NK-92 (cell line): Measurements from ENCODE around the gene MANSC1.
"Not testable (repeated sequence)": the region's sequence is repeated elsewhere in the genome, so short reads cannot be mapped to it uniquely, and the experiment has no call there.

Experiments
- DNase-seq: peaks from one replicate; lab custom pipeline; 2025; ENCODE audit not compliant: unreplicated experiment; lab: John Stamatoyannopoulos, UW

The MANSC1 gene

DNA sequence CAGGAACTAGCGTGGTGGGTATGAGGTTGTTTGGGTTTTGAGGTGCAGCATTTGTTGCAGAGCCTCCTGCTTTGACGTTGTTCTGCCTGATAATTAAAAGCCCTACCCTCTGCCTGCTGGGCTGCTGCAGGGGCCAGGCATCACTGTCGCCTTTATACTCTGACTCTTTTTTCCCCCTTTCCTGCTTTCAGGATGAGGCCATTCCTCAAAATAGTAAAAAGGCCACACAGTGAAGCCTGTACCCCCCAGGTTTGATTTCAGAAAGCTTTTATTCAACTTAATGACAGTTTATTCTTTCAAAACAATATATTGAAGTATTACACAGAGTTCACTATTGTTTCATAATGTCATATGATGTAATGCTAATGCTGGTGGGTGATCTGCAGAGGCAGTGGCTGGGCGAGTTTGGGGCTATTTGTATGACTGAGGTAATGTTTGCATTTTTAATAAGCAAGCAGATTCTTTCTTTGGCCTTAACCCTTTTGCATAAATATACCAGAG lies 15.9 kb upstream of the MANSC1 start:
- no peak for DNase-seq

DNA sequence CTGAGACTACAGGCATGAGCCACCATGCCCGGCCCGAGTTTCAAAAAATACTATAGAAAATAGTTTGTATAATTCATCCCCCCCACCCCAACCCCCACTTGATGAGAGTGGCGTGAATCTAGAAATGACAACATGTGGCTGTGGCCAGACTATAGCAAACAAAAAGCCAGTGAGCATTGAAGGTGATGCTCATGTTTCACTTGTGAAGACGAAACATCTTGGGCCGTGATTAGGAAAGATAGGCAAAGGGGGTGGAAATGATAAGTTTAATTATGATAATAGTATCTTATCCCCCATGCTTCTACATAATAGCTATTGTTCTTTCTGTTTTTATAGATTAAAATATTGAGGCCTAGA lies 15.4 kb upstream of the MANSC1 start:
- no peak for DNase-seq

DNA sequence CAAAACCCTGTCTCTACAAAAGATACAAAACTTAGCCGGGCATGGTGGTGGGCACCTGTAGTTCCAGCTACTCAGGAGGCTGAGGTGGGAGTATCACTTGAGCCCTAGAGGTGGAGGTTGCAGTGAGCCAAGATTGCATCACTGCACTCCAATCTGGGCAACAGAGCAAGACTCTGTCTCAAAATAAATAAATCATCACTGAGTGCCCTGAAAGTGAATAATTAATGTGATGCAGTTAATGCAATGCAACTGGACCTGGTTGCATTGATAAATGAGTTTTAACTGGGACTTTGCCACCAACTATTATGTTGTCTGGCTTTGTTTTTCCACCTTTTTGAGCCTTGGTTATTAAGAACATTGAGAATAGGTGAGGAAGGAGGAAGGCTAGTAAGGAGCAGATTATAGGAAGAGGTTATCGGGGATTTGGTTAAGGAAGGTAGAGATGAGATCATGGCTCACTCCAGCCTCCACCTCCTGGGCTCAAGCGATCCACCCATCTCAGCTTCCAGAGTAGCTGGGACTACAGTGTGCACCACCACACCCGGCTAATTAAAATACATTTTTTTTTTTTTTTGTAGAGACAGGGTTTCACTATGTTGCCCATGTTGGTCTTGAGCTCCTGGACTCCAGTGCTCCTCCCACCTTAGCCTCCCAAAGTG lies 14.9 kb upstream of the MANSC1 start:
- no peak for DNase-seq

DNA sequence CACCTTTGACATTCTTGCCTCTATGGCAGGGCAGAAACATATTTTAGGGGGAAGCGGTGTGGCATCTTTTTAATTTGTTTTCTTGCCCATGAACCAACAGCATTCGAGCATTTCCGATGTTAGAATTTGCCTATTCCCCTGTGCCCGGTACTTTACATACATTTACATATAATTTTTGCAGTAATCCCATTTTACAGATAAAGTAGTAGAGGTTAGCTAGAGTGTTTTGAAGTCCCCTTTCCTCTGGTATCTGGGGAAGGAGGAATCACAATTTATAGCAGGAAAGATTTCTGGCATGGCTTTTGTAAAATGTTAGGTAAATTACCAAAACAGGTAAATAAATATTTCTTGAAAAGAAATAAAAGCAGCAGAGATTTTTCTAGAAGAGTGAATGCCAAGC lies 8.5 kb upstream of the MANSC1 start:
- no peak for DNase-seq

DNA sequence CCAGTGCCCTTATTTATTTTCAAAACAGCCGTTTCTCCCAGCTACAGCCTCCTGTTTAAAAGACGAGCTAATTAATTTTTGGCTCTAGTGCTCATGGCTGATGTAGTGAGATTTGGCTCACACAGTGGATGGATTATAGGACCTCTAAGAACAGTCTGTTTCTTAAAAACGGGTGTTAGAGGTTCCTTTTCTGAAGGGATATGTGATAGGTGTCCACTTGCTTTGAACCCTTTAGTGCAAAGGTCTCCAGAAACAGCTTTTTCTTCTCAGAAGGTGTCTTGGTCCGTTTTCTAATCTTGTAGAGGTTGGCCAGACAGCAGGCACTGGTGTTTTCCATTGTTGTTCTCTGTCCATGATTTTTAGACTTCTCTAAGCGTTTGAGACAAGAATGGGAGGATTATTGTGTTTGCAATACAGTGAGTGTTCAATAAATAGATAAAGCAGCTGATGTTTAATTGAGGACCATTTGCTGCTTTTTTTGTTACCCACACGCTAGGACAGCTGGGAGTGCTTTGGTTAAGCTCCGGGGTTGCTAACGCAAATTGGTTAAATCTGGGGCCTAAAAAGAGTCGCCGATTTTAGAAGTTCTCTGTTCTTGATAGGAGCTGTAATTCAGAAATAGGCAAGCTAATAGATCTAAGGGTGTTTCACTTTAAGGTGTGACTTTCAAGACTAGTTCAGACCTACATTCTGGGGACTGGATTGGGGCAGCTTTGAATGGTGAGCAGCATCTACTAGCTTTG lies 7.8 kb upstream of the MANSC1 start:
- no peak for DNase-seq

DNA sequence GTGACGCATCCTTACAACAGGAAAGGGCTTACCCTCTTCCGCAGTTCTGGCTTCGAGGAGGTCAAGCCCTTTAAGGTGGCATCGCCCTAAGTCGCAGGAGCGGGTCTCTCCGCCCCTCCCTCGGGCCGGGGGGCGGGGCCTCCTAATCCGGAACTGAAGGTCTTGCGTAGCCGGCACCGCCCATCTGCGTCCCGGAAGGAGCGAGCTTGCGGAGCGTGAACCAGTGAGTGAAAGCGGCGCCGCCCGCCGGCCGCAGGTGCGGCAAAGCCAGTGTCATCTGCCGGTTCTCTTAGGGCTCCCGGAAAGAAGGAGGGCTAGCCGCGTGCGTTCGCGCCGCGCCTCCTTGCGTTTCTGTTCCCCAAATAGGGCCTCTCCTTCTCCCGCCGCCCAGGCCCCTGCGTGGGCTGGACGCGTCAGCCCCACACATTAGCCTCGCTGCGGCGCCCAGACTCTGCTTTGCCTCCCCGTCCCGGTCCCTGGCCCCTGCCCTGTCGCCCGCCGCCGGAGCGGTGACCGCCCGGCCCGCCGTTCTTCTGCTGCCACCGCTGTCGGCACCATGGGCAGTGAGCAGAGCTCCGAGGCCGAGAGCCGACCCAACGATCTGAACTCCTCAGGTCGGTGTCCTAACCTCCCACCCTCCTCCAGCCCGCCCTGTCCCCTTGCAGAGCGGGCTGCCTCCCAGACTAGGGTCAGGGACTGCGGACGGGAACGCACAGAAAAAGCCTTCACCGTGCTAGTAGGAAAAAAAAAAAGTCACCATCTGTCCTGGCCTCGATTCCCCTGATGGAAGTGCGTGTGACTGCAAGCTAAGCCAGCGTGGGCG lies 7.1 kb upstream of the MANSC1 start, which contains the start of gene BORCS5:
TSS of gene BORCS5 (plus strand) at position 183 of the 823 bp plus-strand sequence. CDS start at position 557, 374 bp downstream.
- peak; percentile 81 for DNase-seq

DNA sequence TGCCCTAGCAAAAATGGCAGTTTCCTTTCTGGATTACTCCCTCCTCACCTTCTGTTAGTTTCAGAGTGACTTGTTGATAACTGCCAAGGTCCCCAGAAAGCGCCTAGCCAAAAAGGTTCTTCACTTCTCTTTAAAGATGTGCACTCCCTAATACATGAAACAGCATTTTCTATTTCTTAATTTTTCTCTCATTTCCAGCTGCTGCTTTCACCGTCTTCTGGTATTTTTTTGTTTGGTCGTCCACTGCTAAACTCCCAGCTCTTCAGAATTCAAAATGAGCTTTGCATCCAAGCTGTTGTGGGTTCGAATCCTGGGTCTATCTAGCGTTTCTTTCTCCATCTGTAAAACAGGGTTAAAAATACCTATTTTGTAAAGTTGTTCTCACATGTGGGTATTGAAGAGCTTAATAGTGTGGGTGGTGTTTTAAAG lies 6.4 kb upstream of the MANSC1 start:
- no peak for DNase-seq

DNA sequence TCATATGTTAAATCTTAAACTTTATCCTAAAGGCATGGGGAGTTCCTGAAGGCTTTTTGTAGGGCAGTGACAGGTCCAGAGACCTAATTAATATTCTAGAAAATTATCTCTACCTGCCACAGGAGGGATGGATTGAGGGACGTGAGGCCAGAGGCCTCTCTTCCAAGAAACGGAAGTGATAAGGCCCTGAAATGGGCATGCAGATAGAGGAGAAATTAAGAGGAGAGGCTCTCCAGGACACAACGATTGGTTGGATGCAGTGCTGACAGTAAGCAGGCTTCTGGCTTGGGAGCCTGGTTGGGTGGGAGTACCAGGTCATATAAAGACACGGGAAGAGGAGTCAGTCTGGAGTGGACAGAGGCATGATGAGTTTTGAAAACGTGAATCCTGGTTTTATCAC lies 3.8 kb upstream of the MANSC1 start:
- no peak for DNase-seq

DNA sequence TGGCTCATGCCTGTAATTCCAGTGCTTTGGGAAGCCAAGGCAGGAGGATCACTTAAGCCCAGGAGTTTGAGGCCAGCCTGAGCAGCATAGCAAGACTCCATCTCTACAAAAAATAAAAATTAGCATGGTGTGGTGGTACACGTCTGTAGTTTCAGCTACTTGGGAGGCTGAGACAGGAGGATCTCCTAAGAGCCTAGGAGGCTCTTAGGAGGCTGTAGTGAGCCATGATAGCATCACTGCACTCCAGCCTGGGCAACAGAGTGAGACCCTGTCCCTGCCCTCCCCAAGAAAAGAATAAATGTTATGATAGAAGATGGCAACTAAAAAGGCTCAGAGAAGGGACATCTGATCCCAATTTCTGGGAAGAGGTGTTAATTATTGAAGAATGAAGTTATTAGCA lies 3.2 kb upstream of the MANSC1 start:
- no peak for DNase-seq

DNA sequence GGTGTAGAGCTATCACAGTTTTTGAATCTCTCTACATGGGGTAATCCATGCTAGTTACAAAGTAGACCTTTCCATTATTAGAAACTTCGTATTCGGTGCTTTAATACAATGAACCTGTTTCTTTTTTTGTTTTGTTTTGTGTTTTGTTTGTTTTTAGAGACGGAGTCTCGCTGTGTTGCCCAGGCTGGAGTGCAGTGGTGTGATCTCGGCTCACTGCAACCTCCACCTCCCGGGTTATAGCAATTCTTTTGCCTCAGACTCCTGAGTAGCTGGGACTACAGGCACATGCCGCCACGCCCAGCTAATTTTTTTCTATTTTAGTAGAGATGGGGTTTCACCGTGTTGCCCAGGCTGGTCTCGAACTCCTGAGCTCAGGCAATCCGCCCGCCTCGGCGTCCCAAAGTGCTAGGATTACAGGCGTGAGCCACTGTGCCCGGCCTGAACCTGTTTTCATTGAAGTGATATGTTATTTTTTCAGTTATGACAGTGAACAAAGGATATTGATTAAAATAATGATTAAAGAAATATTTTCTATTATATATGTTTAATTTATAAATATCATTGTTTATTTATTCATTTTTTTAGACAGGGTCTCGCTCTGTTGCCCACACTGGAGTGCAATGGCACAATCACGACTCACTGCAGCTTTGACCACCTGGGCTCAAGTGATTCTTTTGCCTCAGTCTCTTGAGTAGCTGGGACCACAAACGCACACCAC lies 1.6 kb upstream of the MANSC1 start:
- DNase-seq: not testable (repeated sequence)

DNA sequence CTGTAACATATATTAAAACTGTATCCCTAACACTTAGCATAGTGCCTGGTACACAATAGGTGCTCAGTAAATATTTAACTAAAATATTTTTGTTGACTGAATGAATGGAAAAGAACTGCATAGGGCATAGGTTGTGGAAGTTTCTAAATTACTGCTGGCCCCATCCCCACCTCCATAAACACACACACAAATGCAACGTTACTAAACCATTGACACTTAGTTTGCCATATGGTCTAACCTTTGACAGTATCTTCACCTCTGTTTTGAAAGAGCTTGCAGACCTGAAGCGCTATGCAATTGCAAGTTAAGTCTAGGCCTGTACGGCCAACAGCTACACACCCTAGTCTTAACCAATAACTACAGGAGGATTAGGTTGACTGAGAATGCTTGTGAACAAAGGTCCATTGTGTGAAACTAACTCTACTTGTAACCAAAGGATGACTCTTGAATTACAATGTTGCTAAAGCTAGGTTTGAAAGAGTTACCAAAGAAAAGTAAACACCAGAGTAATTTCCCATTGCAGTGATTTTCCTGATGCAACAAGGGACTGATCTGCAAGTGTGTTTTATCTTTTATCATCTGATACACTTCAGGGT lies 924 bp upstream of the MANSC1 start:
- DNase-seq: no peak

DNA sequence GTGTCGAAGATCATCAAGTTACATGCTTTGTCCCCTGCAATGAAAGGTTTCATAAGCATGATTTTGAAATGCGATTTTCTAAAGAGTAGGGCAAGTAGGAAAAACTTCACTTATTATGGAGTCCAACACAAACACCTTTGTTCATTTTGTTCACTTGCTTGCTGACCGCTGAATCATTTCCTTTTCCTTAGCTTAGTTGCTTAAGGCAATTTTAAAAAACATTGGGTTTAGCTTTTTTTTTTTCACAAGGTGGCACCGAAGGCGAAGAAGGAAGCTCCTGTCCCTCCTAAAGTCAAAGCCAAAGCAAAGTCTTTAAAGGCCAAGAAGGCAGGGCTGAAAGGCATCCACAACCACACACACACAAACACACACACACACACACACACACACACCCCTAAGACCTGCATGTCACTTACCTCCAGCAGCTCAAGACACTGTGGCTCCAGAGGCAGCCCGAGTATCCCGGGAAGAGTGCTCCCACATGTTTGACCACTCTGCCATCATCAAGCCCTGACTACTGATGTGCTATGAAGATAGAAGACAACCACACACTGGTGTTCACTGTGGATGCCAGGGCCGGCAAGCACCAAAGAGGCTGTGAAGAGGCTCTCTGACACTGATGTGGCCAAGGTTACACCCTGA lies 11.4 kb downstream of the MANSC1 start:
- no peak for DNase-seq

DNA sequence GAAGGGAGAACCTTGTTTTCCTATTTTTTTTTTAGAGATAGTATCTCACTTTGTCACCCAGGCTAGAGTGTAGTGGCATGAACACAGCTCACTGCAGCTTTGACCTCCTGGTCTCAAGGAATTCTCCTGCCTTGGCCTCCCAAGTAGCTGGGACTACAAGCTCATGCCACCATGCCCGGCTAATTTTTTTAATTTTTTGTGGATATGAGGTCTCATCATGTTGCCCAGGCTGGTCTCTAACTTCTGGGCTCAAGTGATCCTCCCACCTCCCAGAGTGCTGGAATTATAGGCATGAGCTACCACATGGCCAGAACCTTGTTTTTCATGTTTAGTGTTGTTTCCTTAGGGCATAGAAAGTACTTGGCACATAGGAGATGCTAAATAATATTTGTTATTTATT lies 13.5 kb downstream of the MANSC1 start:
- no peak for DNase-seq

DNA sequence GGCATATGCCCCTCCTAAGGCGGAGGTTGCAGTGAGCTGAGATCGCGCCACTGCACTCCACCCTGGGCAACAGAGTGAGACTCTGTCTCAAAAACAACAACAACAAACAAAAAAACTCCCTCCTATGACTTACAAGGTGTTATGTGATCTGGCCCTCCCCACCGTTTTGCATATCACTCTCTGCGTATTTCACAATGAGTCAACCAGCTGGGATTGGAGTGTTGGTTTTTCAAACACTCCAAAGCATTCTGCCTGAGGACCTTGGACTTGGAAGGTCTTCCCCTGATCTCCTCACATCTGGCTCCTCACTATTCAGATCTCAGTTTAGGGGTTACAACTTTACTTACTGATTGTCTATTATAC lies 14.0 kb downstream of the MANSC1 start:
- no peak for DNase-seq

DNA sequence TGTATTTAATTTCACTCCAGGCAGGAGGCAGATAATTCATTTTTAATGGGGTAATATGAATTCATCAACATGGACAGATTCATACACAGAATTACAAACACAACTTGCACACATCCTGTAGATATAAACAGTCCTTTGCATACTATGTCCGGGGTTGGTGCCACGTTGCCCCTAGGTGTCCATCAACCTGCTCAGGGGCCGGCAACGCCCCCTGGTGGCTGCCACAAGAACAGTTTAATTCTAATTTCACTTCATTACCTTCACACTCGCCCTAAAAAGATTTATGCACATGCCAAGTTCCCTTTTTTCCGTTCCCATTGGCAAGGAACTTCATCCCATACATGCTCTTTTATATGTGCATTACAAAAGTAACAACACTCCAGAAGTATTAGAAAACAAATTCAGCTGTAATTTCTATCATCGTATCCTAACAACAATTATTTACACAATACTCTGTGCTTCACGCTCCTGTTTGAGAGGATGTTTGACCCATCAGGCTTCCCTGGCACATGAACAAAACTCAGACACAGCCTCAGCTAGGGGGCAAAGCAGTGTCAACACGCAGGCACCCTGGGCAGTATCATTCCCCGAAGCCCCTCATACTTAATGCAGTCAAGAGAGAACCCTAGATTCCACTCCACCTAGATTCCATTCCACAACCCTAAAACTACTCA lies 15.5 kb downstream of the MANSC1 start:
- no peak for DNase-seq

DNA sequence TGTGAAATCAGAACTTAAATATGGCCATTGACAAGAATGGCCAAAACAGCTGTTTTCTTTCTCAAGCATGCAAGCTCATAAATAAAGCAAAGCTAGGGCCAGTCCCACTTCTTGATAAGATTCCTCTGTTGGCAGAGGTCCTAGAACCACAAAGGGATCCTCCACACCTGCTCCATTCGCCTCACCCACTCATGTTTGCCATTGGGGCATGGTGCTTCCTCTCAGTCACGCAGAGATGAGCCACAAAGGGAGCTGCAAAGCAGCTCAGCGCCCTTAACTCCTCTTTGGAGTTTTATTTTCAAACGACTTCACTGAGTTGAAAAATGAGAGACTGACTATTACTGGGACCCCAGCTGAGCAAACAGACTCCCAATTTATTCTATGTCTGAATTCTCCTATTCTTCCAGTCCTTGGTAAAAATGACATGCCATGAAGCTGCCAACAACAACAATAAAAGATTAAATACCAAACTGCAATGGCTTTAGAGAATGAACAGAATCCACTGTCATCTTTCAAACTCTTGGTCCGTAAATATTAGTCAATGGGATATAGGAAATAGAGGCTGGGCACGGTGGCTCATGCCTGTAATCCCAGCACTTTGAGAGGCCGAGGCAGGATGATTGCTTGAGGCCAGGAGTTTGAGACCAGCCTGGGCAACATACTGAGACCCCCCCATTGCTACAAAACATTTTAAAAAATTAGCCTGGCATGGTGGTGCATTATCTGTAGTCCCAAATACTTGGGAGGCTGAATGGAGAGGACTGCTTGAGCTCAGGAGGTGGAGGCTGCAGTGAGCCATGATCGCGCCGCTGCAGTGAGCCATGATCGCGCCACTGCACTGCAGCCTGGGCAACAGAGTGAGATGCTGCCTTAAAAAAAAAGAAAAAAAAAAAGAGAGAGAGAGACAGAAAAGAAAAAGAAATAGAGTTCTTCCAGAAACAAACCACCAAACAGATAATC lies 16.4 kb downstream of the MANSC1 start:
- DNase-seq: no peak

DNA sequence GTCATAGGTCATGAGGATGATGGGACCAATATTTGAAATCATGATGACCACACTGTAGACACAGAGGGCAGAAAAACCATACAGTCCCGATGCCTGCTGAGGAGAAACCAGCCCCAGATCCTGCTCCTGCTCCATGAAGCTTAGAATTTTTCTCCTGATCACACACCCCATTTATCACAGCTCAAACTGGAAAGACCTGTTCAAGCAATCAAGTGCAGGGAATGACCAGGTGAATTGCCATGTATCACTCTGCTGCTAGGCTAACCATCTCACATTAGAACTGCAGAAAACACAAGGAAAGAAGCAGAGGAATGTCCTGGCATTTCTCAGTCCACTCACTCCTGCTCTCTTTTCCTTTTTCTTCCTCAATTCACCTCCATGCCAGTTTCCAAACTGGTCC lies 18.1 kb downstream of the MANSC1 start:
- DNase-seq: no peak

DNA sequence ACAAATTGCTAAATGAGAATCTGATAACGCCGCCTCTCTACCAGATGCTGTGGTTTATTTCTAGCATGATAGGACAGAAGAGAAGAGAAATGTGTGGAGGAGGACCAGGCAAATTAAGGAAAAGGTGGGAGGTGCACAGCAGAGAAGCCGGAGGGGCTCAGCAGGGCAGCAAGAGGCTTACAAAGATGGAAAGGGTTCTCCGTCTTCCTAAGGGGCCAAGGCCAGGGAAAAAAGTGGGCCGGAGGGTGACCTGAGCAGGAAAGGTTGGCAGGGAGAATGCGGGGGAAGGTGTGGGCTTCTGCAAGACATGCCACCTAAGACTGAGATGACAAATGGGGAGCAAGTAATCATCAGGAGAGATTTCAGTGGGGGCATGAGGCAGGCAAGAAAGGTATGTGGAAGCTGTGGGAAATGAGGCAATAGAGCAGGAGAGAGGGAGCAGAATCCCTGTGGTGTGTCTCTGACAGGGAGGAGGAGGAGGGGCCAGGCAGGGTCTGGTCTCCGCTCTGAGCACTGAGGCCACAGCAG lies 18.7 kb downstream of the MANSC1 start:
- DNase-seq: no peak
